ENCODE measurements around the gene ARHGAP11A. TPM values are rescaled to one million over a fixed set of nuclear protein-coding genes. Genes with fewer than 3 reads are reported as not detected.

ARHGAP11A gene
- total and polyA plus RNA-seq, 2 of the 13 experiments (the other 11 are each of a cell fraction or from before 2014, with no cell fraction given), result 5.1 to 46.3 TPM

GRCh38 chr15:32687556-32687955 lies 72.3 kb downstream of the ARHGAP11A start:
- no peak for ATAC-seq
- POLR2A ChIA-PET, result interaction anchor here (0.6 to 1.7 kb wide), 3 partner anchors 10 to 21 kb away, joined by 3 to 7 read pairs (median 4); no protein-coding TSS in a partner anchor

GRCh38 chr15:32688151-32688639 lies 72.9 kb downstream of the ARHGAP11A start:
- no peak overlapping the region for H3K9ac ChIP-seq (ENCODE audit: insufficient read depth, low read depth, low read length)
- ATAC-seq, result peak; percentile 97
- in situ Hi-C loops (cut with HindIII; ENCODE audit: extremely low pct_ligation_motif_present, low pct_unique_long_range_greater_than_20kb), result no loop called here
- H3K9me3 ChIP-seq (ENCODE audit: low read length), result no peaks in the 10 kb centered on the region
- H3K4me3 ChIP-seq (replicated peaks in 1 of 3; ENCODE audit: insufficient read depth in 1 of 3, low read depth in 2 of 3, low read length in 3 of 3), result no peak overlapping the region
- H3K4me2 ChIP-seq (ENCODE audit: low read depth, low read length), result no peak overlapping the region
- 23% methylated on average over 2 of the region's 2 CpGs for WGBS (ENCODE audit: low lambda C conversion rate)
- no peaks in the 10 kb centered on the region for H3K36me3 ChIP-seq (replicated peaks in 1 of 2; ENCODE audit: control insufficient read depth in 1 of 2, insufficient read depth in 2 of 2, low read length in 2 of 2)
- intact Hi-C loops (cut with micrococcal nuclease; ENCODE audit: unreplicated experiment), result no loop called here
- POLR2A ChIA-PET, result interaction anchor here (0.6 to 1.7 kb wide), 3 partner anchors 11 to 21 kb away, joined by 3 to 7 read pairs (median 4); no protein-coding TSS in a partner anchor
- H4K20me1 ChIP-seq (ENCODE audit: insufficient read depth, low read length), result no peaks in the 10 kb centered on the region
- no peak overlapping the region for H2AFZ ChIP-seq (ENCODE audit: low read length)
- no peak overlapping the region for H3K27ac ChIP-seq (ENCODE audit: extremely low read length, insufficient read depth, low read length)
- H3K4me1 ChIP-seq (ENCODE audit: insufficient read depth, low read length), result peaks cover 14% of the 10 kb centered on the region
- no TSS peak for BruUV-seq (replicated peaks)
- CTCF ChIA-PET (ENCODE audit: low intra/inter-chr PET ratio, low total read pairs), result no interaction called here
- peak; percentile 67 for DNase-seq (ENCODE audit: low spot score)
- H3K79me2 ChIP-seq (ENCODE audit: insufficient read depth, low read length), result no peaks in the 10 kb centered on the region
- peak; percentile 39 for FAIRE-seq
- H3K27me3 ChIP-seq (ENCODE audit: control insufficient read depth in 1 of 2, insufficient read depth in 2 of 2, low read length in 2 of 2), result no peaks in the 10 kb centered on the region
- TF ChIP-seq SAP130 (CRISPR knock-in tag; IDR thresholded peaks at IDR 0.05; ENCODE audit: low read depth), result peak; percentile 31
- TF ChIP-seq, protein P1, sequence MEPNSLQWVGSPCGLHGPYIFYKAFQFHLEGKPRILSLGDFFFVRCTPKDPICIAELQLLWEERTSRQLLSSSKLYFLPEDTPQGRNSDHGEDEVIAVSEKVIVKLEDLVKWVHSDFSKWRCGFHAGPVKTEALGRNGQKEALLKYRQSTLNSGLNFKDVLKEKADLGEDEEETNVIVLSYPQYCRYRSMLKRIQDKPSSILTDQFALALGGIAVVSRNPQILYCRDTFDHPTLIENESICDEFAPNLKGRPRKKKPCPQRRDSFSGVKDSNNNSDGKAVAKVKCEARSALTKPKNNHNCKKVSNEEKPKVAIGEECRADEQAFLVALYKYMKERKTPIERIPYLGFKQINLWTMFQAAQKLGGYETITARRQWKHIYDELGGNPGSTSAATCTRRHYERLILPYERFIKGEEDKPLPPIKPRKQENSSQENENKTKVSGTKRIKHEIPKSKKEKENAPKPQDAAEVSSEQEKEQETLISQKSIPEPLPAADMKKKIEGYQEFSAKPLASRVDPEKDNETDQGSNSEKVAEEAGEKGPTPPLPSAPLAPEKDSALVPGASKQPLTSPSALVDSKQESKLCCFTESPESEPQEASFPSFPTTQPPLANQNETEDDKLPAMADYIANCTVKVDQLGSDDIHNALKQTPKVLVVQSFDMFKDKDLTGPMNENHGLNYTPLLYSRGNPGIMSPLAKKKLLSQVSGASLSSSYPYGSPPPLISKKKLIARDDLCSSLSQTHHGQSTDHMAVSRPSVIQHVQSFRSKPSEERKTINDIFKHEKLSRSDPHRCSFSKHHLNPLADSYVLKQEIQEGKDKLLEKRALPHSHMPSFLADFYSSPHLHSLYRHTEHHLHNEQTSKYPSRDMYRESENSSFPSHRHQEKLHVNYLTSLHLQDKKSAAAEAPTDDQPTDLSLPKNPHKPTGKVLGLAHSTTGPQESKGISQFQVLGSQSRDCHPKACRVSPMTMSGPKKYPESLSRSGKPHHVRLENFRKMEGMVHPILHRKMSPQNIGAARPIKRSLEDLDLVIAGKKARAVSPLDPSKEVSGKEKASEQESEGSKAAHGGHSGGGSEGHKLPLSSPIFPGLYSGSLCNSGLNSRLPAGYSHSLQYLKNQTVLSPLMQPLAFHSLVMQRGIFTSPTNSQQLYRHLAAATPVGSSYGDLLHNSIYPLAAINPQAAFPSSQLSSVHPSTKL (CRISPR knock-in tag; IDR thresholded peaks at IDR 0.05), result peak; percentile 65
- TF ChIP-seq SOX6 (IDR thresholded peaks at IDR 0.05), result no peak
- TF ChIP-seq SOX6 (CRISPR knock-in tag; IDR thresholded peaks at IDR 0.05), result 0 out of 2 replicates have a peak, but pooled peaks have one; percentile 24
- no peak for TF ChIP-seq SNAPC2 (CRISPR knock-in tag; IDR thresholded peaks at IDR 0.05)
- TF ChIP-seq TEAD3 (CRISPR knock-in tag; optimal IDR thresholded peaks at IDR 0.05; ENCODE audit: borderline replicate concordance), result peak; percentile 47
- no peak for TF ChIP-seq HNRNPK (IDR thresholded peaks at IDR 0.05; ENCODE audit: low read depth, low read length, poor library complexity, severe bottlenecking)
- TF ChIP-seq TBX2 (CRISPR knock-in tag; IDR thresholded peaks at IDR 0.05; ENCODE audit: borderline replicate concordance), result peak; percentile 72
- 0 out of 2 replicates have a peak, but pooled peaks have one; percentile 29 for TF ChIP-seq NFE2L2 (IDR thresholded peaks at IDR 0.05; ENCODE audit: low read length)
- no peak for TF ChIP-seq PATZ1 (CRISPR knock-in tag; IDR thresholded peaks at IDR 0.05)
- TF ChIP-seq ZNF136 (CRISPR knock-in tag; IDR thresholded peaks at IDR 0.05; ENCODE audit: low read depth), result no peak
- TF ChIP-seq GTF3A (CRISPR knock-in tag; conservative IDR thresholded peaks at IDR 0.05), result no peak
- TF ChIP-seq CBX1 (IDR thresholded peaks at IDR 0.05; ENCODE audit: low read depth), result no peak

More at GRCh38 chr15:32687556-32687955, 72.3 kb downstream of the ARHGAP11A start:
- TF ChIP-seq ZNF737 (CRISPR knock-in tag; IDR thresholded peaks at IDR 0.05; ENCODE audit: borderline replicate concordance) (no peak), PAX8 (CRISPR knock-in tag; IDR thresholded peaks at IDR 0.05; ENCODE audit: borderline replicate concordance) (no peak)
- no peaks in the 10 kb centered on the region for H3K27me3 ChIP-seq (ENCODE audit: control insufficient read depth in 1 of 2, insufficient read depth in 2 of 2, low read length in 2 of 2)
- H3K4me1 ChIP-seq (ENCODE audit: insufficient read depth, low read length), result peaks cover 14% of the 10 kb centered on the region
- H2AFZ ChIP-seq (ENCODE audit: low read length), result no peak overlapping the region
- no peaks in the 10 kb centered on the region for H3K36me3 ChIP-seq (replicated peaks in 1 of 2; ENCODE audit: control insufficient read depth in 1 of 2, insufficient read depth in 2 of 2, low read length in 2 of 2)
- CTCF ChIA-PET (ENCODE audit: low intra/inter-chr PET ratio, low total read pairs), result no interaction called here
- no peak overlapping the region for H3K4me3 ChIP-seq (replicated peaks in 1 of 3; ENCODE audit: insufficient read depth in 1 of 3, low read depth in 2 of 3, low read length in 3 of 3)
- in situ Hi-C loops (cut with HindIII; ENCODE audit: extremely low pct_ligation_motif_present, low pct_unique_long_range_greater_than_20kb) (no loop called here), intact Hi-C loops (cut with micrococcal nuclease; ENCODE audit: unreplicated experiment) (no loop called here)
- no peaks in the 10 kb centered on the region for H3K9me3 ChIP-seq (ENCODE audit: low read length)
- no peak overlapping the region for H3K9ac ChIP-seq (ENCODE audit: insufficient read depth, low read depth, low read length)
- DNase-seq (ENCODE audit: low spot score), result no peak
- H3K79me2 ChIP-seq (ENCODE audit: insufficient read depth, low read length), result no peaks in the 10 kb centered on the region
- WGBS (ENCODE audit: low lambda C conversion rate), result 91% methylated on average over 5 of the region's 5 CpGs
- no TSS peak for BruUV-seq (replicated peaks)
- H3K4me2 ChIP-seq (ENCODE audit: low read depth, low read length), result no peak overlapping the region
- no peak overlapping the region for H3K27ac ChIP-seq (ENCODE audit: extremely low read length, insufficient read depth, low read length)
- no peaks in the 10 kb centered on the region for H4K20me1 ChIP-seq (ENCODE audit: insufficient read depth, low read length)
- FAIRE-seq, result no peak

Measured in HepG2 (cell line).